Lower leg skin (tissue), 4 donors: ENCODE measurements around the gene LHFPL2. TPM values are rescaled to one million over a fixed set of nuclear protein-coding genes. Genes with fewer than 3 reads are reported as not detected.

Experiments used
- DNase-seq, 2 donors: peaks; one replicate each; pipeline ENCODE4 v3.0.0-alpha.2; 2019; ENCODE audit warnings: low spot score in 2 of 2
- H3K4me3 ChIP-seq: fragments of 200-600 bp; sonication (generic); 2 replicates; pipeline ENCODE4 v1.5.1; 2017; ENCODE audit warnings: mild to moderate bottlenecking, low read depth; ENCODE audit not compliant: poor library complexity, severe bottlenecking
- CTCF ChIP-seq, 3 donors: fragments of 450-650 bp; IDR thresholded peaks; one replicate each; pipeline ENCODE4 v1.5.1; 2016; ENCODE audit warnings: antibody characterized with exemption in 3 of 3, mild to moderate bottlenecking in 3 of 3, moderate library complexity in 2 of 3
- POLR2A ChIP-seq, 2 donors: fragments of 450-650 bp; IDR thresholded peaks; one replicate each; pipeline ENCODE4 v1.6.1; 2016 to 2017; ENCODE audit warnings: antibody characterized with exemption in 2 of 2, mild to moderate bottlenecking in 1 of 2, moderate library complexity in 1 of 2
- WGBS, 2 donors: methylation state at CpG; one replicate each; pipeline ENCODE4 v1.1.5; 2018; 5-methylcytosine and 5-hydroxymethylcytosine counted together
- intact Hi-C: fragments of 100-400 bp; cut with DNase I; formaldehyde crosslinking; loops from one replicate; pipeline ENCODE4 v1.15.0; 2023; ENCODE audit warnings: low total_unique reads
- total RNA-seq, 4 donors: library from RNA; depleted of rRNA; stranded (reverse); fragments of >200 nt; gene quantifications; one replicate each; pipeline ENCODE4 v1.1.0, GENCODE V29; 2016

Gene LHFPL2
- total RNA-seq, 4 donors from 2014 or later = 7.3 to 11.1 (median 9.6) TPM

DNA sequence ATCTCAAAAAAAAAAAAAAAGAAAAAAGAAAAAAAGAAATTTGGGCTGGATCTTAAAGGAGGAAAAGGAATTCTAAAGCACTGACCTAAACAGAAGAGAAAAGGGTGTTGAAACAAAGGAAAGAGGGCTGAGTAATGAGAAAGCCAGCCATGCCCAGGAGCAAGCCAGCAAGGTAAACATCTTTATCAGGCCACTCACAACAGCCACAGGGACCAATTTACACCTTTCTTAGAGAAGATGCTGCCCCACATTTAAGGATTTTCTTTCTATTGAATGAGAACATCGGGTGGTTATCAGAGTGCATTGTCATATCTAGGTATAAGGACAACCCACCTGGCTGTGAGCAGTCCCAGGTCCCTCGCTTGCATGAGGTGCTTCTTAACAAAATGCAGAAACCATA, 16.6 kb downstream of the LHFPL2 start:
- no peak overlapping the region for H3K4me3 ChIP-seq
- no peak for DNase-seq
- TF ChIP-seq CTCF (IDR thresholded peaks at IDR 0.05) (no peak), POLR2A (IDR thresholded peaks at IDR 0.05) (no peak)
- WGBS, 2 donors = 93 to 98% methylated on average over 2 of the region's 2 CpGs
- intact Hi-C loops = no loop called here

DNA sequence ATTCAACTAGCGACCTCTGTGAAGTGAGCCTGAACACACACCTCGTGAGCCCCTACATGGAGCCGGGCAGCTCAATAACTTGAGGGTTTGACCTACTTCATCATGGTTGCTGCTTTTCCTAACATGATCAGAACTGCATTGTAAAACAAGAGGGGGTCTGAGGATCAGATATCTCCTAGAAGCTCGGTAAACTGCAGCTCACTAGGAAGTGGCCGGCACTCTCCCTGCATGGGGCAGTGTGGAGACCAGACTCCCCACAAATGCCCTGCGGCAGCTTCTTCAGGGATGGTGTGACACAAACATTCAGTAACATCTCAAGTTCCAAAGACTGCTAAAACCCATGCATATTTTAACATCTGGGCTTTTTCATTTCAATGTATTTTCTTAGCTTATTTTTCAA, 18.5 kb downstream of the LHFPL2 start:
- DNase-seq = no peak
- intact Hi-C loops = no loop called here
- no peak for TF ChIP-seq CTCF (IDR thresholded peaks at IDR 0.05)
- TF ChIP-seq POLR2A (IDR thresholded peaks at IDR 0.05) = no peak
- WGBS, 2 donors = 91 to 97% methylated on average over 6 of the region's 6 CpGs
- H3K4me3 ChIP-seq = no peak overlapping the region

- intact Hi-C loops = no loop called here
- no peak overlapping the region for H3K4me3 ChIP-seq
- TF ChIP-seq CTCF (IDR thresholded peaks at IDR 0.05) (no peak), POLR2A (IDR thresholded peaks at IDR 0.05) (no peak)
- WGBS, 2 donors = 75 to 86% methylated on average over 3 of the region's 3 CpGs
- no peak for DNase-seq
These were observed 18.9 kb downstream of the LHFPL2 start for GRCh38 chr5:78629624-78630023.

DNA sequence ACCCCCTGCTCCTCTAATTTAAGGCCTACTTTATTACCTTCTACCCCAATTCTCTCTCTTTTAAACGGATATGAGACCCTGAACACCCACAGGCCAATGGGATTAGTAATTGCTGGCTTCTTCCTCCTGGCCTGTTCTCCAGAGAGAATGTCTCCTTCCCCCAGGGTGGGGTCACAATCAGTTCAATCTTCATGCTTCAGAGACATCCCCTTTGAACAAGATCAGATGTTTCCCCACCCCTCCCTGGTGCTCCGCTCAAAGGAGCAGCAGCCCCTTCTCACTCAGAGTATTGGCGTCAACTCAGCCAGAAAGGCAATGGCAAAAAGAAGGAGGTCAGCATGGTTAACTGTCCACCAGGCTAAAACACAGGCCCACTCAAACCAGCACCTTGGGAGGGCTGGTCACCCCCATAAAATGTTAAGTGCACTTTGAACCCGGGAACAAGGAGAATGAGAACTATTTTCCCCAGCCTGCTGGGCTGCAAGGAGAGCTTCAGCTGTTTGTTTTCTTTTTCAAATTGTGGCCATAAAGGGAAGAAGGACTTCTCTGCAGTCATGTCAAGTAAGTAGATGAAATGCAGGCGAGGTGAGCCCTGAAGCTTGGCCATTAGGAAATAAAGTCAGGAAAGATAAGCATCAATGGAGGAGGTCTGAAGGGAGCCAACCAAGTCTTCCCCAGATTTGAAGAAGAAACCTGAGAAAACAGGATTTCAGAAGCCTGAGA, 20.1 kb downstream of the LHFPL2 start:
- no peak for TF ChIP-seq POLR2A (IDR thresholded peaks at IDR 0.05)
- TF ChIP-seq CTCF (IDR thresholded peaks at IDR 0.05) = no peak
- no peak for DNase-seq

GRCh38 chr5:78627766-78628165, 20.8 kb downstream of the LHFPL2 start:
- intact Hi-C loops = no loop called here
- DNase-seq = no peak
- no peak overlapping the region for H3K4me3 ChIP-seq
- no peak for TF ChIP-seq CTCF (IDR thresholded peaks at IDR 0.05)
- TF ChIP-seq POLR2A (IDR thresholded peaks at IDR 0.05) = no peak
- WGBS, 2 donors = 67% methylated on average over 6 of the region's 6 CpGs

More for the DNA sequence above, 20.1 kb downstream of the LHFPL2 start:
- 72% methylated on average over 5 of the region's 5 CpGs for WGBS, 2 donors
- intact Hi-C loops = no loop called here
- no peak overlapping the region for H3K4me3 ChIP-seq

DNA sequence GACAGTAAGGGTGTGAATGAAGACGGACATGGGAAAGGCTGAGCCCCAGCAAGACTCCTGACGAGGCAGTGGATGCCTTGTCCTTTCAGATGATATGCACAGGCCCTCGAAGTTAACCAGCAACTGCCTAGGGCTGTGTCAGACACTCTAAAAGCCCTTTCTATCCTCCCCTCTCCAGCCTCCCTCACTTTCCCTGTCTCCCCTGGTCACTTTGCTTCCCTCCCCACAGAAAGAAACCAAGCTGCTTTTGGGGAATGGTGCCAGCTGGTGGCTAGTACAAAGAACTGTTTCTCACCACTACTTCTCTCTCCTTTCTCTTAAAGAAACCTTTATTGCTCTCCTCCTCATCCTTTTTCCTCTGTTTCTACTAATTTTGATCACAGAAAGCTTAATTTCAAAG, 21.4 kb downstream of the LHFPL2 start:
- no peak overlapping the region for H3K4me3 ChIP-seq
- intact Hi-C loops = no loop called here
- no peak for DNase-seq
- WGBS, 2 donors = 80 to 91% methylated on average over 3 of the region's 3 CpGs
- no peak for TF ChIP-seq POLR2A (IDR thresholded peaks at IDR 0.05)
- no peak for TF ChIP-seq CTCF (IDR thresholded peaks at IDR 0.05)
